GM12872 (cell line): ENCODE measurements around the gene ZNF286A.

Experiments
- TF ChIP-seq, protein P1 (sequence below): IDR thresholded peaks from 3 replicates; pipeline ENCODE4 v1.5.1; 2011; ENCODE audit warnings: low read depth, mild to moderate bottlenecking, low read length, moderate library complexity; ENCODE audit not compliant: insufficient read depth

Gene ZNF286A

DNA sequence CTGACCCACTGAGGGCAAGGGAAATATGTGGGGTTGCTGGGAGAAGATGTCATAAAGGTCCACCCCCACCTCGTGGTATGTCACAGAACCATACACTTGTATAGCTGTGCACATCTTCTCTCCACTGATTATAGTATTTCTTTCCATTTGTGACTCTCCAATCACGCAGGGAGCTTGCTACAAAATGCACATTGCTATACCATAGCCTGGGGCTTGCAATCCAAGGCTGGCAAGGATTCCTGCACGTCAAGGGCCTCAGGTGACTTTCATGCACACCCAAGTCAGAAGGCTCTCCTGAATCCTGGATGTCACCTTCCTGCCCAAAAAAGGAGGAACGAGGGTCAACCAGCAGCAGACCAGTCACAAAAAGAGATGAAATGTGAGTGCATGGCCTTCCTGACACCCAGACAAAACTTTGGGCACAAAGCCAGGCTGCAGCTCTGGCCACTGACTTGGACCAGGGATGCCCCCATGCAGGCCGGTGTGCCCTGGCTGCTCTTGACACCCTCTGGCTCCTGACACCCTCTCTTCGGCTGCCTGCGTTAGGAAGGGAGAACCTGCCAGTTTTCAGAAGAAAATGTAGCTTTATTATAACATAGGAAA lies 44.6 kb downstream of the ZNF286A start:
- TF ChIP-seq, protein P1, sequence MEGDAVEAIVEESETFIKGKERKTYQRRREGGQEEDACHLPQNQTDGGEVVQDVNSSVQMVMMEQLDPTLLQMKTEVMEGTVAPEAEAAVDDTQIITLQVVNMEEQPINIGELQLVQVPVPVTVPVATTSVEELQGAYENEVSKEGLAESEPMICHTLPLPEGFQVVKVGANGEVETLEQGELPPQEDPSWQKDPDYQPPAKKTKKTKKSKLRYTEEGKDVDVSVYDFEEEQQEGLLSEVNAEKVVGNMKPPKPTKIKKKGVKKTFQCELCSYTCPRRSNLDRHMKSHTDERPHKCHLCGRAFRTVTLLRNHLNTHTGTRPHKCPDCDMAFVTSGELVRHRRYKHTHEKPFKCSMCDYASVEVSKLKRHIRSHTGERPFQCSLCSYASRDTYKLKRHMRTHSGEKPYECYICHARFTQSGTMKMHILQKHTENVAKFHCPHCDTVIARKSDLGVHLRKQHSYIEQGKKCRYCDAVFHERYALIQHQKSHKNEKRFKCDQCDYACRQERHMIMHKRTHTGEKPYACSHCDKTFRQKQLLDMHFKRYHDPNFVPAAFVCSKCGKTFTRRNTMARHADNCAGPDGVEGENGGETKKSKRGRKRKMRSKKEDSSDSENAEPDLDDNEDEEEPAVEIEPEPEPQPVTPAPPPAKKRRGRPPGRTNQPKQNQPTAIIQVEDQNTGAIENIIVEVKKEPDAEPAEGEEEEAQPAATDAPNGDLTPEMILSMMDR, result no peak

DNA sequence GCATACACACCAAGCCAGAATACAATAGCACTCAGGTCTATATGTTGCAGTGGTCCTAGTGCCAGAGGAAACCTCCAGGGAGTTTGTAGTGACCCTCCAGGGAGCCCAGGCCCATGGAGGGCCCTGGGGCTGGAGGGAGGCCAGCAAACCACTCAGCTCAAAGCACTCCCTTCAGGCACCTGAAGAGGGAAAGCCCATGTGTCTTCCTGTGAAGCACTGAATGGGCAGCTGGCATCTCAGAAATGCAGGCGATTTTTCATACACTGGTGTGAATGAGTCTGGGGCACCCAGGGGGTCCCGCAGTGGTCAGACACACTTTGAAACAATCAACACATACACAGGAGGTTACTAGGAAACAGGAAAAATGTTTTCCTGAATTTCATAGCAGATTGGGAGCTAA lies 45.3 kb downstream of the ZNF286A start:
- TF ChIP-seq, protein P1, result no peak
